Ishikawa (cell line): Measurements from ENCODE around the gene PLXNA4.

ENCODE experiments used
- CEBPB ChIP-seq: IDR thresholded peaks from 2 replicates; pipeline ENCODE4 v1.6.1; 2012
- CREB1 ChIP-seq: IDR thresholded peaks from 2 replicates; pipeline ENCODE4 v1.6.1; 2012; ENCODE audit warnings: low read depth
- EP300 ChIP-seq: IDR thresholded peaks from 2 replicates; pipeline ENCODE4 v1.6.1; 2012; ENCODE audit warnings: borderline replicate concordance
- MAX ChIP-seq: IDR thresholded peaks from 2 replicates; pipeline ENCODE4 v1.6.1; 2012
- RAD21 ChIP-seq: IDR thresholded peaks from 2 replicates; pipeline ENCODE4 v1.6.1; 2012; ENCODE audit warnings: low read depth
- REST ChIP-seq: IDR thresholded peaks from 2 replicates; pipeline ENCODE4 v1.6.1; 2012; ENCODE audit warnings: low read depth, mild to moderate bottlenecking
- YY1 ChIP-seq: IDR thresholded peaks from 2 replicates; pipeline ENCODE4 v1.6.1; 2012; ENCODE audit warnings: low read depth

- TF ChIP-seq EP300 (no peak), CREB1 (no peak), MAX (no peak), RAD21 (no peak), REST (no peak), YY1 (no peak), CEBPB (no peak)
Measured at GRCh38 chr7:132351954-132352499, 224.2 kb downstream of the PLXNA4 start.
